ENCODE measurements around the gene PCID2.

- TF ChIP-seq CTCF (IDR thresholded peaks at IDR 0.05; ENCODE audit: low read length), result no peak
- TF ChIP-seq EZH2 (IDR thresholded peaks at IDR 0.05; ENCODE audit: borderline replicate concordance, low read length), result no peak
Measured at GRCh38 chr13:113158946-113159345, 49.5 kb downstream of the PCID2 start.

All from OCI-LY1 (cell line).